H1 (cell line): ENCODE data around the gene ASCL2. TPM values are rescaled to one million over a fixed set of nuclear protein-coding genes. Genes with fewer than 3 reads are reported as not detected.

Experiments
- CTCF ChIA-PET: fragments of 300-600 bp; sonication (Branson Sonifier 250); formaldehyde crosslinking; loops from one replicate; lab custom pipeline; 2021; ENCODE audit not compliant: partially characterized antibody; lab: Charles Lee
- POLR2A ChIA-PET: fragments of 300-600 bp; sonication (Branson Sonifier 250); formaldehyde crosslinking; loops from one replicate; lab custom pipeline; 2021; ENCODE audit warnings: inconsistent platforms; ENCODE audit not compliant: partially characterized antibody; lab: Charles Lee
- DNase-seq, 2 experiments: peaks; one replicate each; pipeline versions ENCODE4 v3.0.0 to v3.0.0-alpha.2; 2010 to 2022; ENCODE audit warnings: low spot score in 2 of 2, low read depth in 1 of 2, mixed read lengths in 1 of 2
- FAIRE-seq: peaks from 2 replicates; lab custom pipeline; 2011; peaks lifted over from hg19 to GRCh38; lab: Jason Lieb, UNC
- H2AFZ ChIP-seq: 2 replicates; pipeline ENCODE4 v1.8.1; 2012; ENCODE audit warnings: low read length, inconsistent platforms
- H2AK5ac ChIP-seq: 2 replicates; pipeline ENCODE4 v1.6.1; 2013; ENCODE audit warnings: low read depth, low read length
- H2BK120ac ChIP-seq: replicated peaks from 2 replicates; pipeline ENCODE3; 2013; ENCODE audit warnings: low read depth, low read length, inconsistent platforms
- H2BK12ac ChIP-seq: 2 replicates; pipeline ENCODE4 v1.6.1; 2013; ENCODE audit warnings: low read depth, low read length
- H2BK15ac ChIP-seq: 2 replicates; pipeline ENCODE4 v1.6.1; 2013; ENCODE audit warnings: low read length
- H2BK20ac ChIP-seq: 2 replicates; pipeline ENCODE4 v1.6.1; 2013; ENCODE audit warnings: low read length
- H2BK5ac ChIP-seq: 2 replicates; pipeline ENCODE4 v1.6.1; 2013; ENCODE audit warnings: low read depth, low read length
- H3K14ac ChIP-seq: 2 replicates; pipeline ENCODE4 v1.6.1; 2013; ENCODE audit warnings: inconsistent platforms; ENCODE audit not compliant: insufficient read length
- H3K18ac ChIP-seq: 2 replicates; pipeline ENCODE4 v1.6.1; 2013; ENCODE audit warnings: low read length; ENCODE audit errors: extremely low read depth
- H3K23ac ChIP-seq: 2 replicates; pipeline ENCODE4 v1.6.1; 2013; ENCODE audit warnings: inconsistent platforms; ENCODE audit not compliant: insufficient read length
- H3K23me2 ChIP-seq: 2 replicates; pipeline ENCODE4 v1.6.1; 2013; ENCODE audit warnings: low read depth, low read length
- H3K27ac ChIP-seq: 2 replicates; pipeline ENCODE4 v1.6.1; 2011; ENCODE audit warnings: low read depth, low read length, inconsistent platforms
- H3K27me3 ChIP-seq, 4 experiments: replicated peaks in 1 of 4; 1 replicate in 1 of 4; 2 replicates in 3 of 4; pipeline versions ENCODE4 v1.6.1 to v1.8.1; 2011 to 2013; ENCODE audit warnings: low read length in 3 of 4, mild to moderate bottlenecking in 3 of 4, inconsistent platforms in 2 of 4, mixed read lengths in 2 of 4, moderate library complexity in 1 of 4; ENCODE audit not compliant: control insufficient read depth in 3 of 4, insufficient read depth in 3 of 4; ENCODE audit errors: extremely low read depth in 1 of 4
- H3K36me3 ChIP-seq, 4 experiments: 2 replicates each; pipeline versions ENCODE4 v1.6.1 to v1.8.1; 2011 to 2013; ENCODE audit warnings: mild to moderate bottlenecking in 4 of 4, low read length in 3 of 4, moderate library complexity in 2 of 4, control low read depth in 1 of 4, inconsistent platforms in 1 of 4; ENCODE audit not compliant: insufficient read depth in 4 of 4, control insufficient read depth in 2 of 4
- H3K4ac ChIP-seq: replicated peaks from 2 replicates; pipeline ENCODE3; 2013; ENCODE audit warnings: low read length, low read depth, mixed read lengths, inconsistent platforms; ENCODE audit not compliant: insufficient read length
- H3K4me1 ChIP-seq, 4 experiments: replicated peaks in 1 of 4; 1 replicate in 1 of 4; 2 replicates in 3 of 4; pipeline versions ENCODE4 v1.6.1 to v1.8.1; 2011 to 2013; ENCODE audit warnings: low read length in 3 of 4, inconsistent platforms in 2 of 4, mixed read lengths in 1 of 4; ENCODE audit not compliant: insufficient read depth in 4 of 4, control insufficient read depth in 3 of 4
- H3K4me2 ChIP-seq, 2 experiments: 2 replicates each; pipeline versions ENCODE4 v1.6.1 to v1.8.1; 2011 to 2013; ENCODE audit warnings: low read depth in 2 of 2, low read length in 2 of 2, control low read depth in 1 of 2, inconsistent platforms in 1 of 2, mild to moderate bottlenecking in 1 of 2; ENCODE audit not compliant: insufficient read depth in 1 of 2
- H3K4me3 ChIP-seq, 4 experiments: fragments of 200-600, 300-600 bp in 1 of 4; sonication (generic), shearing (Covaris generic), sonication (Bioruptor Twin) in 1 of 4; 2 replicates each; pipeline versions ENCODE4 v1.5.1 to v1.8.1; 2011 to 2016; ENCODE audit warnings: low read length in 4 of 4, low read depth in 3 of 4, control low read depth in 2 of 4, inconsistent platforms in 2 of 4, mild to moderate bottlenecking in 2 of 4, mixed read lengths in 1 of 4, moderate library complexity in 1 of 4; ENCODE audit not compliant: insufficient read depth in 2 of 4; ENCODE audit errors: extremely low read depth in 1 of 4
- H3K56ac ChIP-seq: replicated peaks from 2 replicates; pipeline ENCODE3; 2013; ENCODE audit warnings: low read depth, mild to moderate bottlenecking, mixed read lengths, low read length, inconsistent platforms; ENCODE audit not compliant: insufficient read length
- H3K79me1 ChIP-seq: 2 replicates; pipeline ENCODE4 v1.6.1; 2013; ENCODE audit warnings: low read depth, low read length, control low read depth
- H3K79me2 ChIP-seq, 2 experiments: 2 replicates each; pipeline versions ENCODE4 v1.6.1 to v1.8.1; 2012 to 2013; ENCODE audit warnings: low read length in 2 of 2, mild to moderate bottlenecking in 2 of 2, inconsistent platforms in 1 of 2; ENCODE audit not compliant: insufficient read depth in 2 of 2, control insufficient read depth in 1 of 2
- H3K9ac ChIP-seq, 4 experiments: replicated peaks in 1 of 4; 1 replicate in 1 of 4; 2 replicates in 3 of 4; pipeline versions ENCODE4 v1.6.1 to v1.8.1; 2011 to 2013; ENCODE audit warnings: low read depth in 3 of 4, low read length in 3 of 4, control low read depth in 2 of 4, mild to moderate bottlenecking in 2 of 4, moderate library complexity in 2 of 4, inconsistent platforms in 1 of 4; ENCODE audit errors: extremely low read depth in 1 of 4
- H3K9me3 ChIP-seq, 2 experiments: 2 replicates each; pipeline versions ENCODE4 v1.6.1 to v1.8.1; 2012 to 2013; ENCODE audit warnings: mild to moderate bottlenecking in 2 of 2, moderate library complexity in 2 of 2, control low read depth in 1 of 2, inconsistent platforms in 1 of 2, low read depth in 1 of 2, low read length in 1 of 2, mixed read lengths in 1 of 2; ENCODE audit not compliant: insufficient read depth in 2 of 2
- H4K20me1 ChIP-seq, 2 experiments: replicated peaks in 1 of 2; 2 replicates each; pipeline versions ENCODE3 to v1.8.1; 2011 to 2013; ENCODE audit warnings: inconsistent platforms in 2 of 2, low read length in 2 of 2, mild to moderate bottlenecking in 1 of 2; ENCODE audit not compliant: insufficient read depth in 2 of 2, control insufficient read depth in 1 of 2
- H4K5ac ChIP-seq: 2 replicates; pipeline ENCODE4 v1.6.1; 2013; ENCODE audit warnings: low read length, low read depth, mixed read lengths, inconsistent platforms; ENCODE audit not compliant: insufficient read length
- H4K8ac ChIP-seq: 2 replicates; pipeline ENCODE4 v1.8.0; 2013; ENCODE audit warnings: mild to moderate bottlenecking, moderate library complexity, low read length, inconsistent platforms; ENCODE audit not compliant: insufficient read depth; ENCODE audit errors: extremely low read depth
- H4K91ac ChIP-seq: replicated peaks from 2 replicates; pipeline ENCODE3; 2013; ENCODE audit warnings: low read length, mixed read lengths, inconsistent platforms; ENCODE audit not compliant: insufficient read length
- NANOG ChIP-seq: IDR thresholded peaks from 2 replicates; pipeline ENCODE4 v1.6.1; 2011; ENCODE audit warnings: low read length, low read depth, mild to moderate bottlenecking, inconsistent platforms; ENCODE audit not compliant: insufficient read depth, poor library complexity, severe bottlenecking
- POU5F1 ChIP-seq: IDR thresholded peaks from 2 replicates; pipeline ENCODE4 v1.6.1; 2011; ENCODE audit warnings: low read depth, mild to moderate bottlenecking, low read length, moderate library complexity
- SP1 ChIP-seq: IDR thresholded peaks from 2 replicates; pipeline ENCODE4 v1.6.1; 2011; ENCODE audit warnings: low read depth, low read length
- SUZ12 ChIP-seq: fragments of 200-600 bp; sonication (generic); IDR thresholded peaks from 2 replicates; pipeline ENCODE4 v1.6.1; 2012; ENCODE audit warnings: mild to moderate bottlenecking, inconsistent platforms, low read length, moderate library complexity, mixed read lengths
- TCF12 ChIP-seq: IDR thresholded peaks from 2 replicates; pipeline ENCODE4 v1.6.1; 2011; ENCODE audit warnings: low read depth, mild to moderate bottlenecking, low read length
- WGBS, 2 experiments: shearing (Covaris generic) in 1 of 2; methylation state at CpG; one replicate each; pipeline versions ENCODE4 v1.1.6 to v1.1.7; 2013 to 2015; ENCODE audit warnings: low lambda C conversion rate in 2 of 2, mixed read lengths in 2 of 2, inconsistent platforms in 1 of 2, low coverage in 1 of 2, missing lambda C conversion rate in 1 of 2; ENCODE audit not compliant: insufficient replicate concordance in 2 of 2, insufficient coverage in 1 of 2, insufficient read length in 1 of 2; ENCODE audit errors: extremely low coverage in 1 of 2, missing lambda C conversion rate in 1 of 2; 5-methylcytosine and 5-hydroxymethylcytosine counted together
- polyA plus RNA-seq, 7 experiments: library from polyadenylated mRNA; depleted of rRNA in 3 of 7; stranded (reverse) in 5 of 7; unstranded in 2 of 7; fragments of >200 nt in 5 of 7; fragments of 200-250 nt in 2 of 7; gene quantifications; 1 replicate in 5 of 7; 2 replicates in 1 of 7; 4 replicates in 1 of 7; pipeline versions ENCODE4 v1.2.1 to v1.2.3, GENCODE V29; 2011 to 2013; ENCODE audit warnings: missing spikeins in 2 of 7, mixed read lengths in 2 of 7
- total RNA-seq: library from RNA; stranded (reverse); fragmentation: NEBNext Ultra II Directional; extraction: Animal tissue kit (Norgen Biotek cat#: 25700); gene quantifications from 2 replicates; pipeline ENCODE4 v1.2.1, GENCODE V29; 2021

The ASCL2 gene
- total and polyA plus RNA-seq, 2 of the 8 experiments (the other 6 are each of a cell fraction or from before 2014, with no cell fraction given) = 0.51 to 0.56 TPM

DNA sequence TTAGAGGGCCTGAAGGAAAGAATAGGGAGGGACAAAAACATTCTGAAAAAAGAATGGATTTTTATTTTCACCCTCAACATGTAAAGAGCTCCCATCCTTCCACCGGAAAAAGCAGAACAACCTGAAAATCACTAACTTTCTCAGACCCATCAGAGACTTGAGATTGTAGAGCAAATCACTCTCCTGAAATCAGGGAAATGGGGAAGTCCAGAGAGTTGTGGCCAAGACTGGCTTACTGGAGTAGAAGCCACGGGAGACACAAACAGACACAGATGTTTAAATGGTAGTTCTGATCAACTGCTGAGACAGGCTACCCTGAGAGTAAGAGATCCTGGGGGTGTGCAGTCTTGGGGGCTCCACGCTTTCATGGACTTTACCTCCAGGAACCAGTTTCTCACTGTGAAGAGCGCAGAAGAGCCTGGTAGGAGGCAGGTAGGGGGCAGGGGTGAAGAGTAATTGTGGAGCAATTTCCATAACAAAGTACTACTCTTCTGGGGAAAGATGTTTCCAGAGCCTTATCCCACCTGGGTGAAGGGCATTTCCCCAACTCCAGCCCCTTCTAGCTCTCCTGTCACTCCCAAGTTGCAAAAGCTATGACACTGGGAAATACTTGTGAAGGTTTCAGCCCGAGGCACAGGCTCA, 47.1 kb downstream of the ASCL2 start:
- Histone ChIP-seq H4K91ac (no peak overlapping the region), H2AK5ac (no peak overlapping the region), H3K9ac (no peak overlapping the region), H2BK5ac (no peak overlapping the region), H3K23me2 (no peaks in the 10 kb centered on the region), H3K36me3 (no peaks in the 10 kb centered on the region), H3K9me3 (no peaks in the 10 kb centered on the region), H3K23ac (no peak overlapping the region), H4K5ac (no peak overlapping the region), H3K79me2 (no peaks in the 10 kb centered on the region), H4K8ac (no peak overlapping the region), H3K27me3 (peaks cover 0 to 6% (median 2%) of the 10 kb centered on the region in 4 experiments; a peak in 3 of 7 replicates), H3K4ac (no peak overlapping the region), H2BK120ac (no peak overlapping the region), H3K79me1 (no peaks in the 10 kb centered on the region), H3K27ac (no peak overlapping the region), H4K20me1 (no peaks in the 10 kb centered on the region), H3K4me1 (no peaks in the 10 kb centered on the region), H2AFZ (no peak overlapping the region), H3K18ac (no peak overlapping the region), H3K56ac (no peak overlapping the region), H3K14ac (no peak overlapping the region), H2BK12ac (no peak overlapping the region), H2BK20ac (peak overlapping the region; percentile 2; the same call in 1 of the 2 replicates), H3K4me2 (peak overlapping the region; percentile 31 to 33; a peak in 2 of 4 replicates), H2BK15ac (no peak overlapping the region), H3K4me3 (peak overlapping the region in 1 of 4 experiments; percentile 20; a peak in 1 of 8 replicates)
- ChIA-PET POLR2A (no interaction called here), CTCF (interaction anchor here (0.9 to 3.1 kb wide), 10 partner anchors 12 to 196 kb away, joined by 3 to 9 read pairs (median 3); no protein-coding TSS in a partner anchor)
- TF ChIP-seq SUZ12 (no peak), SP1 (0 out of 2 replicates have a peak, but pooled peaks have one; percentile 11), NANOG (peak; percentile 34), POU5F1 (0 out of 2 replicates have a peak, but pooled peaks have one; percentile 11), TCF12 (0 out of 2 replicates have a peak, but pooled peaks have one; percentile 61)
- DNase-seq (no peak), FAIRE-seq (peak; percentile 19)
- 56% methylated on average over 5 of the region's 5 CpGs; no CpG with 5 or more reads in 1 of the 2 experiments for WGBS, 2 experiments
